Stimulated activated naive CD8-positive, alpha-beta T cell treated with anti-CD3 and anti-CD28 coated beads, Interleukin-15, Interleukin-2, amounts not matched to agents 100 U/mL and 50 U/mL, for 24 hours (primary cell): ENCODE data around the gene LCK.
"Not testable (repeated sequence)": the region's sequence is repeated elsewhere in the genome, so short reads cannot be mapped to it uniquely, and the experiment has no call there.

Source experiments
- ATAC-seq: fragments of 150-1000 bp; cut with Tn5 transposase; one replicate; pipeline ENCODE4 v1.10.0; 2021
- DNase-seq: peaks from one replicate; pipeline ENCODE4 v3.0.0; 2021

Gene LCK

DNA sequence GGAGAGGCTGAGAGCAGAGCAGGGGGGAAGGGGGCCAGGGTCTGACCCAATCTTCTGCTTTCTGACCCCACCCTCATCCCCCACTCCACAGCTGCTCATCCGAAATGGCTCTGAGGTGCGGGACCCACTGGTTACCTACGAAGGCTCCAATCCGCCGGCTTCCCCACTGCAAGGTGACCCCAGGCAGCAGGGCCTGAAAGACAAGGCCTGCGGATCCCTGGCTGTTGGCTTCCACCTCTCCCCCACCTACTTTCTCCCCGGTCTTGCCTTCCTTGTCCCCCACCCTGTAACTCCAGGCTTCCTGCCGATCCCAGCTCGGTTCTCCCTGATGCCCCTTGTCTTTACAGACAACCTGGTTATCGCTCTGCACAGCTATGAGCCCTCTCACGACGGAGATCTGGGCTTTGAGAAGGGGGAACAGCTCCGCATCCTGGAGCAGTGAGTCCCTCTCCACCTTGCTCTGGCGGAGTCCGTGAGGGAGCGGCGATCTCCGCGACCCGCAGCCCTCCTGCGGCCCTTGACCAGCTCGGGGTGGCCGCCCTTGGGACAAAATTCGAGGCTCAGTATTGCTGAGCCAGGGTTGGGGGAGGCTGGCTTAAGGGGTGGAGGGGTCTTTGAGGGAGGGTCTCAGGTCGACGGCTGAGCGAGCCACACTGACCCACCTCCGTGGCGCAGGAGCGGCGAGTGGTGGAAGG, 23.7 kb downstream of the LCK start:
- DNase-seq = no peak
- no peak for ATAC-seq

DNA sequence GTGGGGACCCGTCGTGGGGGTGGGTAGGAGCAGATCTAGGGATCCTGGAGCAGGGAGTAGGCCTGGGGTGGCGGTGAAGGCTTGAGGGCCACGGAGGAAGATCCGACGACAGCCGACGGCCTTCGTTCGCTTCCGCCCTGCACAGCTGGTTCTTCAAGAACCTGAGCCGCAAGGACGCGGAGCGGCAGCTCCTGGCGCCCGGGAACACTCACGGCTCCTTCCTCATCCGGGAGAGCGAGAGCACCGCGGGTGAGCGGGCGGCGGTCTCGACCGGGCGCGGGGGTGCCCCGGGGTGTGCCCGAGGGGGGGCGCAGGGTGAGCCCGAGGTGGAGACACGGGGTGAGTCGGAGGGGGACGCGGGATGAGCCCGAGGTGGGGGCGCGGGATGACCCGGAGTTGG, 24.4 kb downstream of the LCK start:
- ATAC-seq = no peak
- no peak for DNase-seq

DNA sequence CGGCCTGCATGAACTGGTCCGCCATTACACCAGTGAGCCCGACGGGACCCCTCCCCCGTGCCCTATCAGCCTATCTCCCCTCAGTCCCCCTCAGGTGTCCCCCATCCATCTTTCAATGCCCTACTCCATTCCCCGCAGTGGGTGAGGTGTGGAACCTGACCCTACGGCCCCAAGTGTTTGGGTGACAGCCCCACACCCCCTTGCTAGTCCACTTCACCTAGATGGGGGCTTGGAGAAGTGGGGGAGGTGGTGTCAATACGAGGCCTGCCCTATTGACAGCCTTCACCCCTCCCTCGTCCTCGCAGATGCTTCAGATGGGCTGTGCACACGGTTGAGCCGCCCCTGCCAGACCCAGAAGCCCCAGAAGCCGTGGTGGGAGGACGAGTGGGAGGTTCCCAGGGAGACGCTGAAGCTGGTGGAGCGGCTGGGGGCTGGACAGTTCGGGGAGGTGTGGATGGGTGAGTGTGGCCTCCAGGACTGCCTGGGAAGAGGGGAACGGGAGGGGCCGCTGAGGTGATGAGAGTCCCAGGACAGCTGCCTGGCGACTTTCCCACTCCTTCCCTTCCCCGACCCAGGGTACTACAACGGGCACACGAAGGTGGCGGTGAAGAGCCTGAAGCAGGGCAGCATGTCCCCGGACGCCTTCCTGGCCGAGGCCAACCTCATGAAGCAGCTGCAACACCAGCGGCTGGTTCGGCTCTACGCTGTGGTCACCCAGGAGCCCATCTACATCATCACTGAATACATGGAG, 25.1 kb downstream of the LCK start:
- ATAC-seq (no peak), DNase-seq (no peak)

DNA sequence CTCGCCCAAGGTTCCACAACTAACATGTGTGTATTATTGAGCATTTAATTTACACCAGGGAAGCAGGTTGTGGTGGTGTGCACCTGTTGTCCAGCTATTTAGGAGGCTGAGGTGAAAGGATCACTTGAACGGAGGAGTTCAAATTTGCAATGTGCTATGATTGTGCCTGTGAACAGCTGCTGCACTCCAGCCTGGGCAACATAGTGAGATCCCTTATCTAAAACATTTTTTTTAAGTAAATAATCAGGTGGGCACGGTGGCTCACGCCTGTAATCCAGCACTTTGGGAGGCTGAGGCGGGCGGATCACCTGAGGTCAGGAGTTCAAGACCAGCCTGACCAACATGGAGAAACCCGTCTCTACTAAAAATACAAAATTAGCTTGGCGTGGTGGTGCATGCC, 33.7 kb downstream of the LCK start:
- not testable (repeated sequence) for DNase-seq, ATAC-seq

DNA sequence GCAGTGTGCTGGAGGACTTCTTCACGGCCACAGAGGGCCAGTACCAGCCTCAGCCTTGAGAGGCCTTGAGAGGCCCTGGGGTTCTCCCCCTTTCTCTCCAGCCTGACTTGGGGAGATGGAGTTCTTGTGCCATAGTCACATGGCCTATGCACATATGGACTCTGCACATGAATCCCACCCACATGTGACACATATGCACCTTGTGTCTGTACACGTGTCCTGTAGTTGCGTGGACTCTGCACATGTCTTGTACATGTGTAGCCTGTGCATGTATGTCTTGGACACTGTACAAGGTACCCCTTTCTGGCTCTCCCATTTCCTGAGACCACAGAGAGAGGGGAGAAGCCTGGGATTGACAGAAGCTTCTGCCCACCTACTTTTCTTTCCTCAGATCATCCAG, 34.6 kb downstream of the LCK start:
- no peak for ATAC-seq
- DNase-seq = no peak

DNA sequence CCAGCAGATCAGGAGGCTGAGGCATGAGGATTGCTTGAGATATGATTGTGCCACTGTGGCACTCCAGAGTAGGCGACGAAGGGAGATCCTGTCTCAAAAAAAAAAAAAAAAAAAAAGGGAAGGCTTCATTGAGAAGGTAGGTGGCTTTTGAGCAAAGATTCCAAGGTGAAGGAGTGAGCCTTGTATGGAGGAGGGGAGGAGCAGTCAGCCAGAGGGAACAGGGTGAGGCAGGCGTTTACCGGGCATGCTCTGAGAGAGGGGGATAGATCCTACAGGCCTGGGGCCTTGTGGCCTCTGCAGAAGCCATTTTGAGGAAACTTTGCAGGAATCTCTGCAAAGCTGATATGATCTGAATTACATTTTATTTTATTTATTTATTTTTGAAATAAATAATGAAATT, 35.7 kb downstream of the LCK start:
- no peak for DNase-seq
- ATAC-seq = no peak

DNA sequence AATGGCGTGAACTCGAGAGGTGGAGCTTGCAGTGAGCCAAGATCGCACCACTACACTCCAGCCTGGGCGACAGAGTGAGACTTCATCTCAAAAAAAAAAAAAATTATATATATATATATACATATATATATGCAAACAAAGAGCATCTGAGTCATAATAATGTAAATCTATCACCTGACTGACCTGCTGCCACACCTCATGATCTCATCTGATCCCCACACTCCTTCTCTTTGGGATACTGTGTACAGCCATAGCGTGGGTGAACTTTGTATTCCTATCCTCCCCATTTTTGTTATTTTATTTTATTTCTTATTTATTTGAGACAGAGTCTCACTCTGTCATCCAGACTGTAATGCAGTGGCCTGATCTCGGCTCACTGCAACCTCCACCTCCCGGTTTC, 38.2 kb downstream of the LCK start:
- ATAC-seq = no peak
- DNase-seq = no peak

DNA sequence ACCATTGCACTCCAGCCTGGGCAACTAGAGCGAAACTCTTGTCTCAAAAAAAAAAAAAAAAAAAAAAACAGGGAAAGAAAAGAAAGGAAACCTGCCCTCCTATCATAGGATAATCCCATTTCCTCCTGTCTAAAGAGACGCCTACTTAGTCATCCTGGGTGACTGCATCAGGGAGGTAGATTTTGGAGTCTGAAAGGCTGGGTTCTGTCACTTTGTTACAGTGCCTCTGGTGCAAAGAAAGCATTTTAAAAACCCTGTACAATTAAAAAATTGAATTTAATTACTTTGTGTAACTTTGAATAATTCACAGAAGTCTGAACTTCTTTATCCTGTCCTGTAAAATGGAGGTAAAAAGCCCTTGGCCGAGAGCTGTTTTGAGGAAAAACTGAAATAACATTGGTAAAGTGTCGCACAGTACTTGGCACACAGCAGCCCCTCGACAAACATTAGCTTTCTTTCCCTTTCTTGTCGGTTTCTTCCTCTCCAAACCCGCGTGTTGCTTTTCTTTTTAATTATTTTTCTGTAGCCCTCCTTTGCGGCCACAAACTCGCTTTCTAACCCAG, 40.2 kb downstream of the LCK start:
- DNase-seq = no peak
- no peak for ATAC-seq

DNA sequence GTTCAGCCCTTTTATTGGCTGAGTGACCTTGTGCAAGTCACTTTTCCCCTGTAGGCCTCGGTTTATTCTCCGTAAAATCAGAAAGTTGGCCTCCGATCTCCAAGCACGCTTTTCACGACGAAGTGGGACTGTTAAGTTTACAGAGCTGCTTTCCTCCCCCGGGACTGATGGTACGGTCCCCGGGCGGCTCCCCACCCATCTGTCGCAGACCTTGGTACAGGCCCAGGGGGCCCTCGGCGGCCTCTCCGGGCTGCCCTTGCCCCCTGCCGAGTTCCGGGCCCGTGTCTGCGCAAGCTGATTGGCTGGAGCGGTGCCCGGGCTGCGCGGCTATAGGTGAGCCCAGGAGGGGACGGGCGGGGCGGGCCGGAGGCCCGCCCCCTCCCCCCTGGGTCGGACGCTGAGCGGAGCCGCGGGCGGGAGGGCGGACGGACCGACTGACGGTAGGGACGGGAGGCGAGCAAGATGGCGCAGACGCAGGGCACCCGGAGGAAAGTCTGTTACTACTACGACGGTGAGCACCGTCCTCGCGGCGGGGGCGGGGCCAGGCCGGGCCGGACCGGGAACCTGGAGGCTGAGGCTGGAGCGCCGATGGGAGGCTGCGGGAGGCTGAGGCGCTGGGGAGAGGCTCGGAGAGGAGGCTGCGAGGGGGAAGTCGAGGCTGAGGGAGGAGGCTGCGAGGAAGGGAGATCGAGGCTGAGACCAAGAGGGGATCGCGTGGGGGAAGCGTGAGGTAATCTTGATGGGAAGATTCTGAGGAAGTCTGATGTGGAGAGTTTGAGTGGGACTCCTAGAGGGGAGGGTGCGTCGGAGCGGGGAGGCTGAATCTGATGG, 40.9 kb downstream of the LCK start, which contains the start of gene HDAC1:
HDAC1 (plus strand) TSS at position 376 of the 831 bp plus-strand sequence; CDS start at position 463, 87 bp downstream.
- ATAC-seq (peak; percentile 100), DNase-seq (peak; percentile 98)

DNA sequence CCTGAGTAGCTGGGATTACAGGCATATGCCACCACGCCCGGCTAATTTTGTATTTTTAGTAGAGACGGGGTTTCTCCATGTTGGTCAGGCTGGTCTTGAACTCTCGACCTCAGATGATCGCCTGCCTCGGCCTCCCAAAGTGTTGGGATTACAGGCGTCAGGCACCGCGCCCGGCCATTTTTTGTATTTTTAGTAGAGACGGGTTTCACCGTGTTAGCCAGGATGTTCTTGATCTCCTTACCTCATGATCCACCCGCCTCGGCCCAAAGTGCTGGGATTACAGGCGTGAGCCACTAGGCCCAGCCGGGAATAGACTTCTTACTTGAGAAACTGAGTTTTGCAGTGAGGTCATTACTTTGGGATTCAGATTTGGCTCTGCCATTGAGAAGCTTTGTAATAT, 47.1 kb downstream of the LCK start:
- DNase-seq, ATAC-seq: not testable (repeated sequence)

DNA sequence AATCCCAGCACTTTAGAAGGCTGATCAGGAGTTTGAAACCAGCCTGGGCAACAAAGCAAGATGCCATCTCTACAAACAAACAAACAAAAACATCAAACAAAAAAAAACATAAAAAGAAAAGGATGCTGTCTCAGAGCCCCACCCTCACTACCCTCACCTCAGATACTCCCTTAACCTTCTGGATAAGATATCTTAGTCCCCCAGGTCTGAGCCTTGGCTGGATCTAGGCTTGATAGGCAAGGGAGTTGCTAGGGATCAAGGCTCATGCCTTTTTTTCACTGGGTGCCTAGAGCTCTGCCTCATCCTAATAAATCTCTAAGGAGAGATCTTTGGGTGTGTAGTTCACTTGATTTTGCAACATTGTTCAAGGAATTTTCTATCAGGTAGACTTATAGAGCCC, 48.3 kb downstream of the LCK start:
- no peak for ATAC-seq
- no peak for DNase-seq

DNA sequence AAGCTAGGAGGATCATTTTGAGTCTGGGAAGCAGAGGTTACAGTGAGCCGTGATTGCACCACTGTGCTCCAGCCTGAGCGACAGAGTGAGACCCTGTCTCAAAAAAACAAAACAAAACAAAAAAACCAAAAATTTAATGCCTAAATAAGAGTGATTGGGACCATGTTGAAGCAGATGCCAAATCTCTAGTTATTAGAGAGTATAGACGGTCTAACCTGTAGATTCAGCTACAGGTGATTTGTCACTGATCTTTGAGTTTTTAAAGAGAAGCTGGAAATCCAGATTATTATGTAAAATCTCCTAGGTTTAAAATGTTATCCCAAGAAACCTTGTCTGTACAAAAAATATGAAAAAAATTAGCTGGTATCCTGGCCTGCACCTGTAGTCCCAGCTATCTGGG, 52.3 kb downstream of the LCK start:
- DNase-seq = no peak
- ATAC-seq = no peak

DNA sequence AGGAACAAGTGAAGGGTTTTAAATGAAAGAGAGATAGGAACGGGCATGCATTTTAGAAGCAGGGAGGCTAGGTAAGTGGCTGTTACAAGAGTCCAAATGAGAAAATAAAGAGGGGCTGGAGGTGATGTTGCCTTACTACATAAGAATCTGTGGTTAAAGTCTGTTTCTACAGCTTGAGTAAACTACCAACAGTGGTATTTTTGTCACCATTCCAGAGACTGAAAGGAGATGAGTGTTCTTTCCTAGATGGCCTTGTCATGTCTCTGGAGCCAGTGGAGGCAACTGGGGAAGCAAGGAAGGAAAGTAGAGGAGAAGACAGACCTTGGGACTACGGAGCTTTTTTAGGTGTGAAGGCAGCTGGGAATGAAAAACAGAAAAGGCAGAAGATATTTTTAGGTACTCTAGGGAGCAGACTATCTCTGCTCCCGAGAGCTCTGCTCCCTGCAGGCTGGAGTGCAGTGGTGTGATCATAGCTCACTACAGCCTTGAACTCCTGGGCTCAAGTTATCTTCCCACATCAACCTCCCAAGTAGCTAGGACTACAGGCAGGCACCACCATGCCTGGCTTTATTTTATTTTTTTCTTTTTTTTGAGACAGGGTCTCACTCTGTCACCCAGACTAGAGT, 53.0 kb downstream of the LCK start:
- DNase-seq (no peak), ATAC-seq (no peak)

DNA sequence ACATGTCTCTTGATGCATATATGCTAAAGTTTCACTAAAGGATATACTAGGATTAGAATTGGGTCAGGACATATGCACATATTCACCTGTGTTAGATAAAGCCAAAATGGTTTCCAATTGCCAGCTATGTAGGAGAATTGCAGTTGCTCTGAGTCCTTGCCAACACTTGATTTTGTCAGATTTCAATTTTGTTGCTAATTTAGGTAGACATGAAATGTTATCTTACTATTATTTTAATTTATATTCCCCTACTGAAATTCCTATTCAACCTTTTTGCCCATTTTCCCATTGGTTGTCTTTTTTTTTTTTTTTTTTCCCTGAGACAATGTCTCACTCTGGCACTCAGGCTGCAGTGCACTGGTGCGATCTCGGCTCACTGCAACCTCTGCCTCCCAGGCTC, 54.2 kb downstream of the LCK start:
- ATAC-seq (no peak), DNase-seq (no peak)

DNA sequence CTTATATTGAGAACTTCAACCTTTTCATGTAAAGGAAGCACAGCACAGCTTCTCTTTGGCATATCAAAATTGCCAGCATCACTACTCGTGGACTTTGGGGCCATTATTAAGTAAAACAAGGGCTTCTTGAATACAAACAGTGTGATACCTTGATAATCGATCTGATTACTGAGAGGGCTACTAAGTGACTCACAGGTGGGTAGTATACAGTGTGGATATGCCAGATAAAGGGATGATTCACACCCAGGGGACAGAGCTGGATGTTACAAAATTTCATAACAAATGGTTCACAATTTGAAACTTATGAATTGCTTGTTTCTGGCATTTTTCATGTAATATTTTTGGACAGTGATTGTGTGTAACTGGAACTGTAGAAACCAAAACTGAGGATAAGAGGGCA, 56.3 kb downstream of the LCK start:
- DNase-seq (no peak), ATAC-seq (peak; percentile 73)

DNA sequence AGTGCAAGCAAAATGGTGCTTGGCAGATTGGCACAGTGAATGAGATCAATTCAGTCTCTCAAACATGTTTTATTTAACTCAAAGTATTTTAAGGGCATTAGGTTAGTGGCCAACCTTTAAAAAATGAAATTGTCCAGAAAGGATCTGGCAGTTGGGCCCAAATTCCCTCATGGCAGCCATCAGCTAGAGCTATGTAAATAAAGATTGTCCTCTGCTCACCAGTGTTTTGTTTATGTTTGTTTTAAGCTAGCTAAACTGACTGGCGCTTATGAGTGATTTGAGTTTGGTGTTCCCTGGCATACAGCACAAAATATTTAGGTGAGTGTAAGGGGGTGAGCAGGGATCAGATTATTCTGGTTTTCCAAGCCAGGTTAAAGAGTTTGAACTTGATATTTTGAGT, 58.9 kb downstream of the LCK start:
- ATAC-seq (no peak), DNase-seq (no peak)

DNA sequence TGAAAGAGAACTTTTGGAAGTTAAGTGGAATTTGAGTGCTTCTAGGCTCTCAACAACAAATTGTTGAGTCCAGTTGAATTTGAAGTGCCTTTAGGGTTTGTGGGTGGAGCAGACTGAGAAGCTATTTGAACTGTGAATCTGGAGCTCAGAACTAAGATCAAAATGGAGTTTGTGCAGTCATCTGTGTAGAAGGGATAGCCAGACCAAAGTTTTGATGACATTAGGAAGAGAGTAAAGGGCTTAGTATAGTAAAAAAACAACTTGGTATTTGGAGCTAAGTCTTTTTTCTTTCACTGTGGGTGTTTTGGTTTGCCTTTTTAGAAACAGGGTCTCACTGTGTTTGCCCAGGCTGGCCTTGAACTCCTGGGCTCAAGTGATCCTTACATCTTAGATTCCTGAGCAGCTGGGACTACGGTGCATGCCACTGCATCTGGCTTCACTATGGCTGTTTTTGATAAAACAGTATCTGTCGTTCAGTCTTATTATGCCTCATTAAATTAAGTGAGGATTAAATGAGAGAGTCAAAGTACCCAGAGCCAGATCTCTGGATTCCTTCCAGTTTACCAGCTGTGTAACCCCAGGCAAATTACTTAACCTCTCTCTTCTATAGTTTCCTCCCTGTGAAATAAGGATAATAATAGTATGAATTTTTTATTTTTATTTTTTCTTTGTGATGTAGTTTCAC, 60.8 kb downstream of the LCK start:
- no peak for DNase-seq
- ATAC-seq = no peak

DNA sequence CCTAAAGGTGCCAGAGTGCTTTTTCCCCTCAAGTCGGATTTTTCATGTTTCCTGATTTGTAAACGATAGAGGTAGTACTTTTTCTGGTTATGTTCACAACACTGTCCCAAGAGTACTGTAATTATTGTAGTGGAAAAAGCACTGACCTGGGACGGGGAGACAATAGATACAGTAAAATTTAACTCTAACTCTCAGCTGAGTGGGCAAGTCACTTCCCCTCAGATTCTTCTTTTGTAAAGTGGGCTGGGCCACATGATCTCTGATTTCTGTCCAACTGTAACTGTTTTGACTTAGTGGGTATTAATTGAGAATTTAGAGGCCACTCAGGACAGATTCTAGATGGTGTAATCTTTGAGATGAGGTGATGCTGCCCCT, 65.8 kb downstream of the LCK start:
- DNase-seq (no peak), ATAC-seq (no peak)

DNA sequence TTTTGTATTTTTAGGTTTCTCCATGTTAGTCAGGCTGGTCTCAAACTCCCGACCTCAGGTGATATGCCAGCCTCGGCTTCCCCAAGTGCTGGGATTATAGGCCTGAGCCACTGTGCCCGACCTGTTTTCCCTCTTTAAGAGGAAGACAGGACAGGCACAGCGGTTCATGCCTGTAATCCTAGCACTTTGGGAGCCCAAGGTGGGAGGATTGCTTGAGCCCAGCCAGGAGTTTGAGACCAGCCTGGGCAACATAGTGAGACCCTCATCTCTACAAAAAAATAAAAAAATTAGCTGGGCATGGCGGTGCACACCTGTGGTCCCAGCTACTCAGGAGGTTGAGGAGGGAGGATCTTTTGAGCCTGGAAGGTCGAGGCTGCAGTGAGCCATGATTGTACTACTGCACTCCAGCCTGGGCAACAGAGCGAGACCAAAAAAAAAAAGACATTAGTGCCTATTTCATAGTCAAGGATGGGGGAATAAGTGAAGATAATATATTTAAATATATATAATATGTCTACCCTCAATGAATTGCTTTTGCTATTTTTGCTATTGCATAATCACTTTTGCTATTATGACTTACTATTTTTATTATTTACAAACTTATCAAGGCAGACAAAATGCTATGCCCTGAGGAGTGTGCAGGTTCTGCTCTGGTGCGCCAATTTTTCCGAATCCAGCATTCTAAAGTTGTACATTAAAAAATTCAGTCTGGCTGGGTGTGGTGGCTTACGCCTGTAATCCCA, 67.2 kb downstream of the LCK start:
- DNase-seq = no peak
- no peak for ATAC-seq

DNA sequence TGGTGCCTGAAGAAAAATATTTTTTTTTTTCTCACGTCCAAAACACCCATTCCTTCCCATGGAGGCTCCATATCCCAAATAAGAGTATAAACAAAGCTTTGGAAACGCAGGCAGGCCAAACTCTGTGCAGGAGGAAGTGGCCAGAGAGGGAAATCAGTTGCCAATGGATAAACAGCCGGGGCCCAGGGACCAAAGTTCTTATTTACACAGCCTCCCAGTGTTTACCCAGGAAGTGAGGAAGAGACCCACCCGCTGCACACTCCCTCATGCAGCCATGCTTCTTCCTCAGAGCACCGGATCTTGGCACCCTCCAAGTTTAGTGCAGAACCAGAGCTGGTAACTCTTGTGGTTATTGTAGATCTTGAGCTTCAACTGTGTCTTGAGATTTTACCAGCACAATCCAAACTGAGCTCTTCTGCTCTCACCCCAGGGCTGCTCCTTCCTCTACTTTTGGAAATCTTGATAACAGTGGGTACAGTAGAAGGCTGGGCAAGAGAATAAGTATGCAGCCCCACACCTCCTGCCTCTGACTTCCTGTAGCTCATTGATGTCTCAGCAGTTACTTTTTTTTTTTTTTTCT, 70.7 kb downstream of the LCK start:
- ATAC-seq (no peak), DNase-seq (no peak)

DNA sequence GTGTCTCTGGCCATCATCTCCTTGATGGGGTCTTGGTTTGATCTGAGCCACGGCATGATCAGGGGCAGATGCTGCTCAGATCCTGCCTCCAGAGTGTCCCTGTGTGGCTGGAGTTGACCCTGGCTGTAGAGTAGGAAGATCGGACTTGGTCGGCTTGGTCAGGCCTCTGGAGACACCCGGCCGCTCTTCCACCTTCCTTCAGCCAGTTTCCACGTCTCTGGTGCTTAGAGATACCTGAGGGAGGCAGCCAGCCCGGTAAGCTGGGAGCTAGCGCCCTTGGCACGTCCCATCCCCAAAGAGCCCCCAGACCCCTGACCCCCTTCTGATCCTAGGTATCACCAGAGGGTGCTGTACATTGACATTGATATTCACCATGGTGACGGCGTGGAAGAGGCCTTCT, 76.1 kb downstream of the LCK start:
- ATAC-seq (no peak), DNase-seq (no peak)
